Astrocyte (in vitro differentiated cells and primary cell): ENCODE measurements around the gene GRIK5. TPM values are rescaled to one million over a fixed set of nuclear protein-coding genes. Genes with fewer than 3 reads are reported as not detected.
A peak's percentile ranks its signal among the peaks of the same experiment; 100 is the strongest.
"Not testable (repeated sequence)": the region's sequence is repeated elsewhere in the genome, so short reads cannot be mapped to it uniquely, and the experiment has no call there.

Experiments used
- DNase-seq: peaks from one replicate; pipeline ENCODE4 v3.0.0-alpha.2; 2010; ENCODE audit warnings: low read depth
- FAIRE-seq: peaks from 2 replicates; lab custom pipeline; 2011; peaks lifted over from hg19 to GRCh38; lab: Jason Lieb, UNC
- H2AFZ ChIP-seq: 2 replicates; pipeline ENCODE4 v1.6.0; 2012; ENCODE audit warnings: low read depth, low read length, inconsistent platforms
- H3K27ac ChIP-seq: 2 replicates; pipeline ENCODE4 v1.5.1; 2011; ENCODE audit warnings: low read depth, low read length, inconsistent platforms
- H3K27me3 ChIP-seq: 2 replicates; pipeline ENCODE4 v1.6.0; 2011; ENCODE audit warnings: low read length, inconsistent platforms; ENCODE audit not compliant: insufficient read depth
- H3K36me3 ChIP-seq: 2 replicates; pipeline ENCODE4 v1.5.1; 2011; ENCODE audit warnings: low read length, inconsistent platforms; ENCODE audit not compliant: insufficient read depth
- H3K4me1 ChIP-seq: 2 replicates; pipeline ENCODE4 v1.5.1; 2011; ENCODE audit warnings: low read length, inconsistent platforms; ENCODE audit not compliant: insufficient read depth
- H3K4me2 ChIP-seq: 2 replicates; pipeline ENCODE4 v1.6.0; 2012; ENCODE audit warnings: low read length, inconsistent platforms
- H3K4me3 ChIP-seq: 2 replicates; pipeline ENCODE4 v1.5.1; 2011; ENCODE audit warnings: low read depth, mild to moderate bottlenecking, low read length, inconsistent platforms; ENCODE audit not compliant: insufficient read depth
- H3K79me2 ChIP-seq: 2 replicates; pipeline ENCODE4 v1.6.0; 2012; ENCODE audit warnings: mild to moderate bottlenecking, low read length, inconsistent platforms; ENCODE audit not compliant: insufficient read depth
- H3K9ac ChIP-seq: 2 replicates; pipeline ENCODE4 v1.6.0; 2012; ENCODE audit warnings: mild to moderate bottlenecking, low read length, inconsistent platforms
- H3K9me3 ChIP-seq: 2 replicates; pipeline ENCODE4 v1.5.1; 2012; ENCODE audit warnings: low read depth, mild to moderate bottlenecking, low read length, inconsistent platforms; ENCODE audit not compliant: insufficient read depth
- H4K20me1 ChIP-seq: 2 replicates; pipeline ENCODE4 v1.6.0; 2012; ENCODE audit warnings: low read length, inconsistent platforms; ENCODE audit not compliant: insufficient read depth
- H3K27ac Mint-ChIP-seq: one replicate; pipeline ENCODE4 v1.8.0; 2021; ENCODE audit warnings: mild to moderate bottlenecking, mixed read lengths; ENCODE audit not compliant: unreplicated experiment
- H3K27me3 Mint-ChIP-seq: one replicate; pipeline ENCODE4 v1.8.0; 2021; ENCODE audit warnings: low read depth, mixed read lengths; ENCODE audit not compliant: unreplicated experiment
- H3K36me3 Mint-ChIP-seq: one replicate; pipeline ENCODE4 v1.8.0; 2021; ENCODE audit warnings: low read depth, mixed read lengths; ENCODE audit not compliant: unreplicated experiment
- H3K4me1 Mint-ChIP-seq: one replicate; pipeline ENCODE4 v1.8.0; 2021; ENCODE audit warnings: low read depth, mixed read lengths; ENCODE audit not compliant: unreplicated experiment
- H3K4me3 Mint-ChIP-seq: one replicate; pipeline ENCODE4 v1.8.0; 2021; ENCODE audit warnings: mild to moderate bottlenecking, moderate library complexity, mixed read lengths; ENCODE audit not compliant: unreplicated experiment
- H3K9me3 Mint-ChIP-seq: one replicate; pipeline ENCODE4 v1.8.0; 2021; ENCODE audit warnings: mild to moderate bottlenecking, mixed read lengths; ENCODE audit not compliant: unreplicated experiment
- EZH2 ChIP-seq: IDR thresholded peaks from 2 replicates; pipeline ENCODE4 v1.6.1; 2012; ENCODE audit warnings: mild to moderate bottlenecking, low read length, inconsistent platforms; ENCODE audit not compliant: insufficient read depth
- total RNA-seq: library from RNA; stranded (reverse); gene quantifications from 2 replicates; pipeline ENCODE4 v1.2.1, GENCODE V29; 2021
- TF ChIP-seq, protein P1 (sequence below): IDR thresholded peaks from 2 replicates; pipeline ENCODE4 v1.5.1; 2011; ENCODE audit warnings: low read depth, mild to moderate bottlenecking, inconsistent platforms, low read length, moderate library complexity; ENCODE audit not compliant: insufficient read depth

Gene GRIK5
- total RNA-seq, 1 donor from 2014 or later: 9.2 TPM

DNA sequence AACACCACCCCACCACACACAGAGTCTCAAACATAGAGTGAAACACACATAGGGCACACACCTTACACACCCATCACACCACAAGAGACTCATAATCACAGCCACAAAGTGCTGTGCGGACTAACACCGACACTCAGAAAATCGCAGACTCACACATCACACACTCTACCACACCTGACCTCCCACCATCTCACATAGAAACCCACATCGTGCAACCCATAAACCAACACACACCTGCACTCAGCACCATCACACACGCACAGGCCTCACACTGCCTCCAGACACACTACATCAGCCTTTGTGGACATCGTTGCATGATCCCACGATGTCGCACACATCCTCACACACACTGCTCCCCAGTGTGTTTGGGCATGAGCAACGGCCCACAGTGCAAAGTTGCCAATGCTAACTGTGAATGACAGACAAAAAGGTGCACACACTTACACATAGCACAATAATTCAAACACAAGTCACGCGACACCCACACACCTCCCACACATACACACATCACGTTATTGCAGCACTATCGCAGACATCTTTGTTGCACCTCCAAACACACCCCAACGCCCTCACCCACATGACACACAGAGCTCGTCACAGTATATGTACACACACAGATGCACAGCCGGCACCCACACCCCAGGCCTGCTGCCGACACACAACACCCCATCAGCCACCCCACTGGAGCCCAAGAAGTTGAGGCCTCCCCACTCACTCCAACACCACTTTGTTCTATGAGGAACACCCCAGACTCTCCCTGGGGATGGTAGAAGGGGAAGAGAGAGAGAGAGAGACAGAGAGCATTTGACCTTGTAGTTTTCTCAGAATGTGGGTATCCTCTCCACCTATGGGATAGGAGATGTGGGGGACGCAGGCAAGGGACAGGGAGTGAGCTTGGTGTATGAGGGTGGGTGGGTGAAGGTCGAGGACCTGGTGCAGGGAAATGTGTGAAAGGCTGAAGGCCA is 74.7 kb downstream of the GRIK5 start:
- Mint-ChIP-seq H3K4me3 (no peak overlapping the region), H3K27ac (no peak overlapping the region), H3K4me1 (peaks cover 8% of the 10 kb centered on the region), H3K27me3 (peaks cover 66% of the 10 kb centered on the region), H3K9me3 (peaks cover 3% of the 10 kb centered on the region), H3K36me3 (peaks cover 6% of the 10 kb centered on the region)
- H3K4me2 ChIP-seq: no peak overlapping the region
- no peak for TF ChIP-seq EZH2
- H3K9ac ChIP-seq: no peak overlapping the region
- peaks cover 43% of the 10 kb centered on the region for H3K27me3 ChIP-seq
- H3K27ac ChIP-seq: no peak overlapping the region
- no peaks in the 10 kb centered on the region for H3K9me3 ChIP-seq
- H4K20me1 ChIP-seq: peaks cover 13% of the 10 kb centered on the region
- H2AFZ ChIP-seq: no peak overlapping the region
- no peak overlapping the region for H3K4me3 ChIP-seq
- no peak for FAIRE-seq
- H3K36me3 ChIP-seq: no peaks in the 10 kb centered on the region
- no peaks in the 10 kb centered on the region for H3K79me2 ChIP-seq
- no peak for DNase-seq
- no peaks in the 10 kb centered on the region for H3K4me1 ChIP-seq

- peaks cover 2% of the 10 kb centered on the region for H3K9me3 Mint-ChIP-seq
- H3K36me3 Mint-ChIP-seq: peaks cover under 1% of the 10 kb centered on the region
- H3K4me3 Mint-ChIP-seq: no peak overlapping the region
- H3K27me3 Mint-ChIP-seq: peaks cover 58% of the 10 kb centered on the region
- DNase-seq (no peak), FAIRE-seq (no peak)
- H4K20me1 ChIP-seq: peaks cover 14% of the 10 kb centered on the region
- H3K4me2 ChIP-seq: peak overlapping the region; percentile 75
- no peak overlapping the region for H3K27ac ChIP-seq
- H3K79me2 ChIP-seq: no peaks in the 10 kb centered on the region
- no peaks in the 10 kb centered on the region for H3K9me3 ChIP-seq
- H3K4me1 ChIP-seq: no peaks in the 10 kb centered on the region
- H3K9ac ChIP-seq: no peak overlapping the region
- peaks cover 8% of the 10 kb centered on the region for H3K4me1 Mint-ChIP-seq
- H3K27me3 ChIP-seq: peaks cover 37% of the 10 kb centered on the region
- no peak for TF ChIP-seq EZH2
- TF ChIP-seq, protein P1, sequence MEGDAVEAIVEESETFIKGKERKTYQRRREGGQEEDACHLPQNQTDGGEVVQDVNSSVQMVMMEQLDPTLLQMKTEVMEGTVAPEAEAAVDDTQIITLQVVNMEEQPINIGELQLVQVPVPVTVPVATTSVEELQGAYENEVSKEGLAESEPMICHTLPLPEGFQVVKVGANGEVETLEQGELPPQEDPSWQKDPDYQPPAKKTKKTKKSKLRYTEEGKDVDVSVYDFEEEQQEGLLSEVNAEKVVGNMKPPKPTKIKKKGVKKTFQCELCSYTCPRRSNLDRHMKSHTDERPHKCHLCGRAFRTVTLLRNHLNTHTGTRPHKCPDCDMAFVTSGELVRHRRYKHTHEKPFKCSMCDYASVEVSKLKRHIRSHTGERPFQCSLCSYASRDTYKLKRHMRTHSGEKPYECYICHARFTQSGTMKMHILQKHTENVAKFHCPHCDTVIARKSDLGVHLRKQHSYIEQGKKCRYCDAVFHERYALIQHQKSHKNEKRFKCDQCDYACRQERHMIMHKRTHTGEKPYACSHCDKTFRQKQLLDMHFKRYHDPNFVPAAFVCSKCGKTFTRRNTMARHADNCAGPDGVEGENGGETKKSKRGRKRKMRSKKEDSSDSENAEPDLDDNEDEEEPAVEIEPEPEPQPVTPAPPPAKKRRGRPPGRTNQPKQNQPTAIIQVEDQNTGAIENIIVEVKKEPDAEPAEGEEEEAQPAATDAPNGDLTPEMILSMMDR: no peak
- no peak overlapping the region for H3K27ac Mint-ChIP-seq
- no peak overlapping the region for H3K4me3 ChIP-seq
- H2AFZ ChIP-seq: no peak overlapping the region
- no peaks in the 10 kb centered on the region for H3K36me3 ChIP-seq
These were observed 75.5 kb downstream of the GRIK5 start for GRCh38 chr19:41994521-41994971.

- peak; percentile 13 for DNase-seq
- Histone ChIP-seq H3K27ac (no peak within 1 kb of the TSS), H3K36me3 (no peaks in the 10 kb centered on the region), H3K4me1 (no peaks in the 10 kb centered on the region), H3K9ac (no peak within 1 kb of the TSS), H3K27me3 (peaks cover 33% of the 10 kb centered on the region), H2AFZ (peak within 1 kb of the TSS; percentile 52), H3K9me3 (no peaks in the 10 kb centered on the region), H3K79me2 (no peaks in the 10 kb centered on the region), H4K20me1 (peaks cover 10% of the 10 kb centered on the region), H3K4me3 (peak within 1 kb of the TSS; percentile 33), H3K4me2 (peak within 1 kb of the TSS; percentile 75)
- peaks cover 8% of the 10 kb centered on the region for H3K4me1 Mint-ChIP-seq
- TF ChIP-seq EZH2: peak; percentile 85
- TF ChIP-seq, protein P1: no peak
- peaks cover 55% of the 10 kb centered on the region for H3K27me3 Mint-ChIP-seq
- H3K4me3 Mint-ChIP-seq: peak within 1 kb of the TSS; percentile 78
- H3K9me3 Mint-ChIP-seq: peaks cover 1% of the 10 kb centered on the region
- no peak for FAIRE-seq
- peak within 1 kb of the TSS; percentile 49 for H3K27ac Mint-ChIP-seq
- H3K36me3 Mint-ChIP-seq: no peaks in the 10 kb centered on the region
These were observed 76.2 kb downstream of the GRIK5 start, which contains the start of gene ATP1A3 for GRCh38 chr19:41993612-41994483. Gene ATP1A3, minus strand, starts transcription at chr19:41994230. Its CDS starts 154 bp downstream, at chr19:41994076.

DNA sequence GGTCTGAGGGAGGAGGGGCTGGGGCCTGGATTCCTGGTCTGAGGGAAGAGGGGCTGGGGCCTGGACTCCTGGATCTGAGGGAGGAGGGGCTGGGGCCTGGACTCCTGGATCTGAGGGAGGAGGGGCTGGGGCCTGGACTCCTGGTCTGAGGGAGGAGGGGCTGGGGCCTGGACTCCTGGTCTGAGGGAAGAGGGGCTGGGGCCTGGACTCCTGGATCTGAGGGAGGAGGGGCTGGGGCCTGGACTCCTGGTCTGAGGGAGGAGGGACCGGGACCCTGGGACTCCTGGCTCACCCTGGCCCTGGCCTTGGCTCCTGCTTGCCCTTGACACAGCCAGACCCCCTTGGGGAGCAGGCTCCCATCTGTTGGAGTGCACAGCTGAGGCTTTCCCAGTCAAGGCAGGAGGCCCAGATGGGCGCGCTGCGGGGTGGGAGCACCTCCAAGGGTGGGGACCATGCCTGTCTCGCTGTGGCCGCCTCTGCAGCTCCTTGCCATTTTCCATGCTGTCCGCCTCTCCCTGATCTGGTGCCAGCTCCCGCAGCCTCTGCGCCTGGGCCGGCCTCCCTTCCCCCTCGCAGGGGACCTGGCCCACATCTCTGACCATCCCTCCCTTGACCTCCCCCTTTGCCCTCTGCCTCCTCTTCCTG is 78.0 kb downstream of the GRIK5 start:
- H3K36me3 Mint-ChIP-seq, H3K4me1 ChIP-seq, H3K27ac ChIP-seq, H3K4me3 ChIP-seq, H3K79me2 ChIP-seq, H3K4me1 Mint-ChIP-seq, H4K20me1 ChIP-seq, H3K9me3 ChIP-seq, H3K36me3 ChIP-seq, H2AFZ ChIP-seq, FAIRE-seq, H3K27ac Mint-ChIP-seq, H3K9ac ChIP-seq, H3K9me3 Mint-ChIP-seq, DNase-seq, H3K4me2 ChIP-seq, H3K4me3 Mint-ChIP-seq: not testable (repeated sequence)
- H3K27me3 Mint-ChIP-seq: peaks cover 50% of the 10 kb centered on the region
- H3K27me3 ChIP-seq: peaks cover 27% of the 10 kb centered on the region
